Prostate gland (tissue), 2 donors: ENCODE measurements around the gene NDOR1. TPM values are rescaled to one million over a fixed set of nuclear protein-coding genes. Genes with fewer than 3 reads are reported as not detected.

Source experiments
- DNase-seq: peaks from one replicate; pipeline ENCODE4 v3.0.0-alpha.2; 2019; ENCODE audit warnings: low spot score
- H3K27ac ChIP-seq, 2 donors: fragments of 200-600 bp; sonication (generic); 2 replicates each; pipeline ENCODE4 v1.5.1; 2017 to 2019
- H3K27me3 ChIP-seq: fragments of 200-600 bp; sonication (generic); replicated peaks from 2 replicates; pipeline ENCODE4 v1.5.1; 2019; ENCODE audit not compliant: insufficient read depth
- H3K36me3 ChIP-seq, 2 donors: fragments of 200-600 bp; sonication (generic); 1 replicate in 1 of 2; 2 replicates in 1 of 2; pipeline versions ENCODE4 v1.5.1 to v1.8.1; 2017 to 2019
- H3K4me1 ChIP-seq: fragments of 200-600 bp; sonication (generic); replicated peaks from 2 replicates; pipeline ENCODE4 v1.5.1; 2019
- H3K4me3 ChIP-seq, 2 donors: fragments of 200-600 bp; sonication (generic); 2 replicates each; pipeline ENCODE4 v1.5.1; 2017 to 2019
- H3K9me3 ChIP-seq: fragments of 200-600 bp; sonication (generic); 2 replicates; pipeline ENCODE4 v1.5.1; 2017
- CTCF ChIP-seq, 4 experiments: fragments of 200-600 bp in 2 of 4; fragments of 450-650 bp in 2 of 4; sonication (generic) in 2 of 4; IDR thresholded peaks; 1 replicate in 3 of 4; 2 replicates in 1 of 4; pipeline ENCODE4 v1.5.1; 2016 to 2019; ENCODE audit warnings: antibody characterized with exemption in 4 of 4, mild to moderate bottlenecking in 2 of 4, moderate library complexity in 2 of 4
- POLR2A ChIP-seq: fragments of 450-650 bp; IDR thresholded peaks from one replicate; pipeline ENCODE4 v1.6.1; 2016; ENCODE audit warnings: antibody characterized with exemption, mild to moderate bottlenecking
- POLR2AphosphoS5 ChIP-seq: sonication (generic); formaldehyde crosslinking; IDR thresholded peaks from one replicate; pipeline ENCODE4 v1.6.1; 2017; ENCODE audit warnings: antibody characterized with exemption
- WGBS: methylation state at CpG from one replicate; pipeline ENCODE4 v1.1.5; 2018; 5-methylcytosine and 5-hydroxymethylcytosine counted together
- intact Hi-C: fragments of 100-400 bp; cut with DNase I; formaldehyde crosslinking; loops from one replicate; pipeline ENCODE4 v1.14.2; 2022
- total RNA-seq, 2 donors: library from RNA; depleted of rRNA; stranded (reverse); fragments of >200 nt; gene quantifications; one replicate each; pipeline ENCODE4 v1.1.0, GENCODE V29; 2016

Gene NDOR1
- total RNA-seq, 2 donors from 2014 or later: 18.5 to 31.9 TPM

- no peak for DNase-seq
- 91% methylated on average over 20 of the region's 20 CpGs for WGBS
- H3K27ac ChIP-seq: no peak overlapping the region
- H3K4me3 ChIP-seq: no peak overlapping the region
- H3K36me3 ChIP-seq: peaks cover 19 to 39% of the 10 kb centered on the region in 2 donors
- no peaks in the 10 kb centered on the region for H3K9me3 ChIP-seq
- H3K27me3 ChIP-seq: no peaks in the 10 kb centered on the region
- H3K4me1 ChIP-seq: no peaks in the 10 kb centered on the region
- TF ChIP-seq POLR2AphosphoS5 (no peak), POLR2A (no peak), CTCF (IDR thresholded peaks at IDR 0.05) (no peak)
- intact Hi-C loops: no loop called here
Measured at GRCh38 chr9:137180491-137180890, 25.0 kb upstream of the NDOR1 start.

GRCh38 chr9:137181680-137182079 is 23.8 kb upstream of the NDOR1 start:
- intact Hi-C loops: no loop called here
- H3K27ac ChIP-seq: no peak overlapping the region
- H3K4me3 ChIP-seq: no peak overlapping the region
- no peaks in the 10 kb centered on the region for H3K27me3 ChIP-seq
- peaks cover 19 to 39% of the 10 kb centered on the region in 2 donors for H3K36me3 ChIP-seq
- no peak for TF ChIP-seq POLR2AphosphoS5
- no peak for TF ChIP-seq POLR2A
- TF ChIP-seq CTCF (IDR thresholded peaks at IDR 0.05): no peak
- WGBS: 94% methylated on average over 22 of the region's 22 CpGs
- no peaks in the 10 kb centered on the region for H3K9me3 ChIP-seq
- peaks cover 6% of the 10 kb centered on the region for H3K4me1 ChIP-seq
- DNase-seq: no peak

DNA sequence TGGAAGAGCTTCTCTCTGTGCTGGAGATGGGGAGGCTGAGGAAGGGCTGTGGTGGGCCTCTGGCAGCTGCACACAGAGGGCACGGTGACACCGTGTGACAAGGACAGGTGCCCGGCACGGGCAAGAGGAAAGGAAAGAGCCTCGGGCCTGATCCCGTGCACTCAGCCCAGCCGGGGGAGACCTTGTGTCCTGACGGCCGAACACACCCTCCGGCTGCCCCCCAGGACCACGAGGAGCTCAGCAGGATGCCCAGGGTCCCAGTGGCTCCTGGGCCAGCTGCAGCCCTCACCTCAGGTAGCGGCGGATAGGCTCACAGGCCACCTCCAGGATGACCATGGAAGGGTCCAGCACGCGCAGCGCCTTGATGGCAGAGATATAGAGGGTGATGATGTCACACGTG is 22.7 kb upstream of the NDOR1 start:
- H3K4me3 ChIP-seq: no peak overlapping the region
- H3K36me3 ChIP-seq: peaks cover 19 to 39% of the 10 kb centered on the region in 2 donors
- TF ChIP-seq CTCF (IDR thresholded peaks at IDR 0.05) (no peak), POLR2A (no peak), POLR2AphosphoS5 (no peak)
- H3K27ac ChIP-seq: no peak overlapping the region
- intact Hi-C loops: no loop called here
- no peaks in the 10 kb centered on the region for H3K27me3 ChIP-seq
- H3K9me3 ChIP-seq: no peaks in the 10 kb centered on the region
- 95% methylated on average over 13 of the region's 17 CpGs for WGBS
- peaks cover 16% of the 10 kb centered on the region for H3K4me1 ChIP-seq
- no peak for DNase-seq

- TF ChIP-seq CTCF (IDR thresholded peaks at IDR 0.05) (no peak), POLR2AphosphoS5 (no peak), POLR2A (no peak)
- H3K36me3 ChIP-seq: peaks cover 19 to 39% of the 10 kb centered on the region in 2 donors
- WGBS: 92% methylated on average over 27 of the region's 27 CpGs
- H3K27ac ChIP-seq: no peak overlapping the region
- H3K4me3 ChIP-seq: no peak overlapping the region
- no peak for DNase-seq
- peaks cover 16% of the 10 kb centered on the region for H3K4me1 ChIP-seq
- H3K9me3 ChIP-seq: no peaks in the 10 kb centered on the region
- no peaks in the 10 kb centered on the region for H3K27me3 ChIP-seq
- intact Hi-C loops: no loop called here
Measured at GRCh38 chr9:137183980-137184595, 21.4 kb upstream of the NDOR1 start.
